Measurements from ENCODE around the gene CERS6.

The CERS6 gene

DNA sequence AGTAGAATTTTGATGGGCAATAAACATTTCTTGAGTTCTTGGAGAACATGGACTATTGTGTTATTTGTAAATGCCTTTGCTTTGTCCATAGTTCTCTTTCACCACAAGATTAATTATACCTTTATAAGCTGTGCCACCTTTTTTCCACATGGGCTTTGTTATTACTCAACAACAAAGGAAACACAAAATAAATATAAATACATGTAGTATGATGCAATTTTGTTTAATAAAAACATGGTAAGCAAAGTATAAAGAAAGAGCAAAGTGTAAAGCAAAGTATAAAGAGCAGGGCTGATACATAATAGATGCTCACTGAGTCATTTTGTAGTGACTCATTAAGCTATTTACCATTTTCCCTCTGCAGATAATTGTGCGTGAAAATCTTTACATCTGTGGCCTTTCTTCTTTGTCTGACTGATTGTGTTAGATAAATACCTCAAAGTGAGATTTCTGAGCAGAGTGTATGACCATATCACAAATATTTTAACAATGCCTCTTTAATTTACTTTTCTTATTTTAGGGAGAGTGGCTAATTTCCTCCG is 80.9 kb downstream of the CERS6 start:
- DNase-seq = no peak

DNA sequence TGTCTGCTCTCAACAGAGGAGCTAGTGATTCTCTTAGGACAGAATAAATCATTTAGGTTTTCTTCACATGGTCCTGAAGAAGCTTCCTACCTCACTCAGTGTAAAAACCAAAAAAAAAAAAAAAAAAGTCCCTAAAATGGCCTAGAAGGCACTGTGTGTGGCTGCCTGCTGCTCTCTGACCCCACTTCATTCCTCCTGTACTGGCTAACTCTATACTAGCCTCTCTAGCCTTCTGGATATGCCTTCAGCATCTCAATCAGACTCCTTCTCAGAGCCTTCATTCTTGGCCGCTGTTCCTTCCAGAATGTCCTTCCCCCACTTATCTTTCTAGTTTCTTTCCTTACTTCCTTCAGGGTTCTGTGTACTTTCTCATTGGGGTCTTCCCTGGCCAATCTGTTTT is 82.1 kb downstream of the CERS6 start:
- DNase-seq = no peak

DNA sequence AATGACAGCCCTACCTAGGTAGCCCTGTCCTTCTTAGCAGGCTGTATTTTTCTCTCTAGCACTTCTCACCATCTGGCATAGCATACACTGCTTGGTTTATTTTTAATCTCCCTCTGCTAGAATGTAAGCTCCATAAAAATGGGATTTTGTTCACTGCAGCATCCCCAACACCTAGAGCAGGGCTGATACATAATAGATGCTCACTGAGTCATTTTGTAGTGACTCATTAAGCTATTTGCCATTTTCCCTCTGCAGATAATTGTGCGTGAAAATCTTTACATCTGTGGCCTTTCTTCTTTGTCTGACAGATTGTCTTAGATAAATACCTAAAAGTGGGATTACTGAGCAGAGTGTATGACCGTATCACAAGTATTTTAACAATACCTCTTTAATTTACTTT is 82.5 kb downstream of the CERS6 start:
- DNase-seq = no peak

DNA sequence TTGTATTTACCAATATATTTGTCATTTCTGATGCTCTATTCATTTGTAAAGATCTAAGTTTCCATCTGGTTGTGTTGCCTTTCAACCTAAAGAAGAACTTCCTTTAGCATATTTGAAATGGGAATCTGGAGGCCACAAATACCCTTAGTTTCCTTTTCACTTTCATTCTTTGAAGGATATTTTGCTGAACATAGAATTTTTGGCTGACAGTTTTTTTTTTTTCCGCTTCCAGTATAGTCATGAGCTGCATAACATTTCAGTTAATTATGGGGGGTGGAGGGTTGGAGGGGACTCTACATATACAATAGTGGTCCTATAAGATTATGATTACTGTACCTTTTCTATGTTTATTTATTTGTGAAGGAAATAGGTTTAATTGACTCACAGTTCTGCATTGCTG is 83.9 kb downstream of the CERS6 start:
- DNase-seq = no peak

DNA sequence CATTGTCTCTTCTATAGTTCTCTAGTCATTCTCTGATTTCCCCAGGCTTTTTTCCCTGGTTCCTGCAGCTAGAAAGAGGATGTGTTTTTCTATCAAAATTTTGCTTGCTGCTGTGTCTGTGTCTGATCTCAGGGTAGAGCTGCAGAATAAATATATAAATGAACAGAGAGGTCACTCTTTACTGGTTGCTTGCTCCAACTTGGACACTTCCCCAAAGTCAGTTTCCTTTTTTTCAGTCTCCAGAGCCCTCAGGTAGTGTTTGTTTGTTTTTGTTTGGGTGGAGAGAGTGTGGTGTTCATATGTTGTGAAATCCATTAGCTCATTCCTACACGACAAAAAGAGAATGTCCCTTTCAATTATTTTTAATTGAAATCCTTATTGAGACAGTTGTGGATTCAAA is 85.8 kb downstream of the CERS6 start:
- no peak for DNase-seq

DNA sequence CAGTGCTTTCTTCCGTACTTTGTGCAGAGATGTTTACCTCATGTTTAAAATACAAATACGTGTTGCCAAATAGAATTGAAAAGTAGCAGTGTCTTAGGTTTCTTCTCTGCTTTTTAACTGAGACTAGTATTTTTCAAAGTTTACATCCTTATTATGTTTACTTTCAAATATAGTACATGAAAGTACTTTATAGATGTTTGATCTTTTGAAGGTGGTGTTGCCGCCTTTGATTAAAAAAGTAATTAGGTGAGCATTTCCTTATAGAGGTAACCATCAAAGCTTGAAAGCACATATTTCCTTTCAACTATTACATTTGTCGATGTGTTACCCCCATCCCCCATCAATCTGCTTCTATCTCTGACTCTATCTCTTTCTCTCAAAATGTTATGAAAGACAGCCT is 87.0 kb downstream of the CERS6 start:
- no peak for DNase-seq

DNA sequence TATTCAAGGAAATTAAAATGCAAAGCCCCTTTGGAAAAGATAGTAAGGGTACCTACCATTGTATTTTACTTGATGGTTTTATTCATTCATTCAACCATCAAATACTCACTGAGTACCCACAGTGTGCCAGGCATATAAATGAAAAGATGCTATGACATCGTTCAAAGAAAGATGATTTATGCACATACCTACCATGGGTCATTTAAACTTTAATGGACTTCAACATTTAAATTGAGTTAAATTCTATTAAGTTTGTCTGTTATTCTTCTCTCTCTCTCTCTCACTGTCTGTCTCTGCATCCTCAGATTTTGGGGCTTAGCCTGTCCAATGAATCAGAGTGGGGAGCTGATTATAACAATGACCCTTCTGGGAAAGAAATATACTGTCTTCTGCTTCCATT is 87.9 kb downstream of the CERS6 start:
- no peak for DNase-seq

DNA sequence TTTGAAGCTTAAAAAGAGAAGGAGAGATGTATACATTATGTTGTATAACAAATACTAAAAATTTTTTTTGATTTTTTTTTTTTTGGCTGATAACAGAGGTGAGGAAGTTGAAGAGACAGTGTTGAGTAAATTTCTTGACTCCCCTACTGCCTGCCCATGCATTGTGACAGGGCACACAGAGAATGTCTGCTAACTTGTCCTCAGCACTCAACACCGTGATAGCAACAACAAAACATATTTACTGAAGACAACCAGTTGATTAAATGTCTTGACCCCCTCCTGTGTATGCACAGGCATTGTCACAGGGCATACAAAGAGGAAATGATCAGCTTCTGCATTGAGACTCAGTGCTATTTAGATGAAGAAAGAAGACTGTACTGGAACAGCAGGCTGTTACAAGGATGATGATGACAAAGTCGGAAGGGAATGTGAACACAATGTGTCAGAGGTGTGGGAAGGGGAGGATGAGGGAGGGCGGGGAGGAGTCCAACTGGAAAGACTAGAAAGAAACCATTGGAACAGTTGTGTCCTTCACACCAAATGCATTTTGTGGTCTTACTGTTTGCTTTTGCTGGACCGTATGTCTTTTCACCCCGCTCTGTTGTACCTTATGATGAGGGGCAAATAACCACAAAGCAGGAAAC is 89.5 kb downstream of the CERS6 start:
- DNase-seq = no peak

DNA sequence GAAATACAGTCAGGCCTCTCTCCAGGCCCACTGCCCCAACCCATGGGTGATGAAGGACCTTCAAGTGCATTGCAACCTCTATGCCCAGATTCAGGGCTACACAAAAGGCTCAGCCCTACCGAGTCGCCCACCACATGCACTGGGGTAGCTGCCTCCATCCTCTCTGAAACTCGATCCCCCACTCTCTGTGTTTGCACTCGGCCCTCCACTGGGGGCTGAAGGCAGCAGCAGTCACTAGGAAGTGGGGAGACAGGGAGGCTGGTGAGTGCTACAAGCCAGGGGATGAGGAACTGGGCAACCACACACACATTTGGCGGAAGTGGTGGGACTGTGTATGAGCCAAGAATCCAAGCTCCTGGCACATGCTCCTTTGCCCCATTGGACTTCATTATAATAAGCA is 94.6 kb downstream of the CERS6 start:
- DNase-seq = no peak

DNA sequence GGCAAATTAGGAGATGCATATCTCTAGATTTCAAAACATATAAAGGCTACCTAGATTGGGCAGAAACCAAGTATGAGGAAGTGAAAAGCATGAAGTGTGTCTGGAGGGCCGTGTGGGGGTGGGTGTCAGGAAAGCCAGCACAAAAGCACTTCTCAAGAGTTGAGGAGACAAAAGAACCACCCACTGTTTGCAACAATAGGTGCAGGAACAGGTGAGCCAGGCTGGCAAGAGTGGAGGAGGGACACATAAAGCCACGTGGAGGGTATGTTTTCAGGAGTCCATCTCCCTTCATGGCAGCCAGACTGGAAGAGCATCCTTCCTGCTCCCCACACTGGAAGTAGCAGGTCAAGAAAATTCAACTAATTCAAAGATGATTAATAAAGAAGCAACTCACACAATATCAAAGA is 96.4 kb downstream of the CERS6 start:
- no peak for DNase-seq

DNA sequence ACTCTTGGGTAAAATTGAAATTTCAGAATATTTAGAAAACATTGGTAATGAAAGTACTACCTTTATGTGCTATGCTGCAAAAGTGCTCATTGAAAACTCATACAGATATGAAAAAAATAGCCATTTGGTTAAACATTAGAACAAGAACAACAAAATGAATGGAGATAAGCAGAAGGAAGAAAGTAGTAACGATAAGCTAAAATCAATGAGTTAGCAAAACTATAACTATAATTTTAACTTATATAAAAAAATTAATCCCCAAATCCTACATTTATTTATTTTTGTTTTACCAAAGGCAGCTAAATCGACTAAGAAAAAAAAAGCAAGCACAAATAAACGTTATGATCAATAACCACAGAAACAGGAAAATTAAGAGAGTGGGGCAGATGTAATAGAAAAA is 99.2 kb downstream of the CERS6 start:
- DNase-seq = no peak

DNA sequence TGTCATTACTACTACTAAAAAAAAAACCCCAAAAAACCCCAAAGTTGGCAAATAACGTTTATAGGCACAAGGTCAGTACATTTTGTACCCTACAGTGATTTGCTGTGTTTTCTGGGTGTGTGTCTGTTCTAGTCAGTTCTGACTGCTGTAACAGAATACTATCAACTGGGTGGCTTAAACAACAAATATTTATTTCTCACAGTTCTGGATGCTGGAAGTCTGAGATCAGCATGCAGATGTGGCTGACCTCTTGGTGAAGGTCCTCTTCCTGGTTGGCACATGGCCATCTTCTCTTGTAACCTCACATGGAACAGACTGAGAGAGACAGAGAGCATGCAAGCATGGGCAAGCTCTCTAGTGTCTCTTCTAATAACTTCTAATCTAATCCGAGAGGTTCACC is 103.1 kb downstream of the CERS6 start:
- no peak for DNase-seq

DNA sequence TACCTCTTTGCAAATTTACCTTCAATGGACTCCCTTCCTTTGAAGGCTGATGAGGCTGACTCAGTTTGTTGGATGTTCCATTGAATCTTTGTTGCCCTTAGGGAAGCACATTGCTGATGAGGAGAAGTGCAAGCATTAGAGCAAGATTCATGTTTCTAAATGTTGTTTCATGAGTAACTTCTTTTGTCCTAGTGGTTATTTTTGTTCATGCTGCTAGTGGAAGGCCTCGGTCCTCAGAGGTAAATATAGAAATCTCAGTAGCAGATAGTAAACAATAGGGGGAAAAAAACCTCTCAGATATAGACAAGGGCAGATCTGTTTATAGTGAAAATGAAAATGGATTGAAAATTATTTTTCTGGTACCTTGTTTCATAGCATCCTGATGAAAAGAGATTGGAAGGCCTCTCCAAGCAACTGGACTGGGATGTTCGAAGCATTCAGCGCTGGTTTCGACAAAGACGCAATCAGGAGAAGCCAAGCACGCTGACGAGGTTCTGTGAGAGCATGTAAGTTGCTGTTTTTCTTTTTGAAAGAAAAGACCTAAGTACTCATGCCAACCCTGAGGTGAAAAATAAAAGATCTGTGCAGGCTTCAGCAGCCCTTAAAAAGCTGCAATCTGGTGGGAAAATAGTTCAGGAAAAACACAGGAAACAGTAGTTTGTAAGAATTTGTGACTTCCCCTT is 104.9 kb downstream of the CERS6 start:
- DNase-seq = no peak

DNA sequence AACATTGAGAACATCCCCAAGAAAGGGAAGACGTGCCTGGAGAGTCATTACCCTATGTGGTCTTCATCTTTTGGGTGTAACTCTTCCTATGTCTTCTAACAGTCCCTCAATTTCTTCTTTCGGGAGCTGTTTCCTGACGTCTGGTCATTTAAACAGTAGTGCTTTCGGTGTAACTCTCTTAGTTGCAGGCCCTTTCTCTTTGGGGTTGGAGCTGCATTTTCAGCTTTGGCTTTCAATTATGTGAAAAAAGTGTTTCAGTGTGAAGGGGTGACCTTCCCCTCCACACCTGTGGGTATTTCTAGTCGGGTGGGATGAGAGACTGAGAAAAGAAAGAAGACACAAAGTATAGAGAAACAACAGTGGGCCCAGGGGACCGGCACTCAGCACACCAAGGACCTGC is 105.9 kb downstream of the CERS6 start:
- no peak for DNase-seq

DNA sequence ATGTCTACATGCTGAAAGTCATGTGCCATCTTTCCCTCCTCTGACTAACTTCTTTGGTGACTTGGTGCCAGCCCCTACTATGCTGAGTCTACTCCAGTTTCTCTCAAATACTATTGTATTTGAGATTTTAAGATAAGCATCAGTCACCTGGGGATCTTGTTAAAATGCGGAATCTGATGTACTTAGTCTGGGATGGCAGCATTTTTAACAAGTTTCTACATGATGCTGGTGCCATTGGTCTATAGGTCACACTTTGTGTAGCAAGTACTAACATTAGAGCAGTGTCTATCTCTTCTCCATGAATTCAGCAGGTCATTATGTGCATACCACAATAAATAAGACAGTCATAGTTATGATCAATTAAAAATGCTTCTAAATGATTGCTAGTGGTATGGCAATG is 106.9 kb downstream of the CERS6 start:
- no peak for DNase-seq

DNA sequence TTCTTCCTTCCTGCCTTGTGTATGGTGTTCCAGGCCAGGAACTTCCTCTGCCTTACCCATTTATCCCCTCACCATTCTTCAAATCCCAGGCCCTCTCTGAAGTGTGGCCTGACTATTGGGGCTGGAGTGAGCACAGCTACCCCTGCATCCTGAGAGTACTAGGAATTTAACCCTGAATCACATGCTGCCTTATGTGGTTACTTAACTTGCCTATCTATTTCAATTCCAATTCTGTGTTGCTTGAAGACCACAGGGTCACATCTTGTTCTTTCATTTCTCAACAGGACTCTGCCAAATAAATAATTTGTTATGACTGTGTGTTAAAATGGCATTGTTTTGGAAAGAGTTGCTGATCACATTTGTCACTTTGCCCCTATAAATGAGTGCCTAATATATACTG is 108.6 kb downstream of the CERS6 start:
- DNase-seq = no peak

DNA sequence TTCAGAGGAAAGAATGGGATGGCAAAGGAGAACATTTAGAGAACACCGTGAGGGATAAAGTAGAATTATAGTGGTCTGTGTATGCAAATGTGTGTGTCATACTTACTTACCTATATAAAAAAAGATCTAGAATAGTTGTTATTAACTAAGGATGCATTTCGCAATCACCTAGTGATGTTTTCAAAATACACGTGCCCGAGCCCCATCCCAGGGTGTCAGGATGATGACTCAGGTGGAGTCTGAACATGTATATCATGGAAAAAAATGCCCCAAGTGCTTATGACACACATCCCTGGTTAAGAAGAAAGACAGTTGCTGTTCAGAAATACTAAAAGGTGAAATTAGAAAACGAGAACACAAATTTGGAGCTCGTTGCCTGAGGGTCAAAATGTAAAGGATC is 109.0 kb downstream of the CERS6 start:
- DNase-seq = no peak

DNA sequence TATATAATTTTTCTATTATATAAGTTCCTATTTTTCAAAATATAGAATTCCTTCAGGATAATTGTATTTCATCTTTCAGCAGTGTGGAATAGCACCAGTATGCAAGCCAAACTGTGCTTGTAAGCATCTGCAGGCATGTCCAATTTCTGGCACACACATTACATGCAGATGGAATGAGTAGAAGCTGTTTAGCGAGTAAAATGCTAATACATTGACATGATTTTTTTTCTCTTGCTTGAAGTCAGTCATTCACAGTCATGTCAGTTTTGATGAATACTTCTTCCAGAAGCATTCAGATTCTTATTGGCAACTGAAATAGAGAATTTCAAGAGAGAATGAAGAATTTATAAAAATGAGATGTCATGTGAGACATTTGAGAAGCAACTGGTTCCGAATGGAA is 109.4 kb downstream of the CERS6 start:
- no peak for DNase-seq

DNA sequence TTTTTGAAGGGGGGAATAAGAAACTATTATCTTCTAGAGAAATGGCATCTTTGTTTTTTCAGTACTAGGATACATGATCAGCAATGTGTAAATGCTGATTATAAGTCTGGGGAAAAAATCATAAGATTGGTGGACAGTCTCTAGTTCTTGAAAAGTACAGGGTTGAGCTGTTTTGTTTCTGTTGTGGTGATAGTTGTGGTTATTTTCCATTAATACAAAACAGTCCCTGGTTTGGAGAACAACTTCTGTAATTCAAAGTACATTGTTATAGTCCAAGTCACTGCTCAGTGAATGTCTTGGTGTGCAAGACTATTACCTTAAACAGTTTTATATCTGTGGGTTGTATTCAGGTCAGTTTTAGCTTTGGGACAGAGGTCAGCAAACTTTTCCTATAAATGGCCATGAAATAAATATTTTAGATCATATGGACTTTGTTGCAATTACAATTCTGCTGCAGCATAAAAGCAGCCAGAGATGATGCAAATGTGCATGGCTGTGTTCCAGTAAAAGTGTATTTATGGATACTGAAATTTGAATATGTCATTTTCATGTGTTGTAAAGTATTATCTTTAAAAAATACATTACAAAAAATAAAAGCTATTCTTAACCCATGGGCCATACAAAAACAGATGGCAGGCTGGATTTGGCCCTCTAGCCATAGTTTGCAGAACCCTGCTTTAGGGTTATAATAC is 111.0 kb downstream of the CERS6 start:
- DNase-seq = no peak

DNA sequence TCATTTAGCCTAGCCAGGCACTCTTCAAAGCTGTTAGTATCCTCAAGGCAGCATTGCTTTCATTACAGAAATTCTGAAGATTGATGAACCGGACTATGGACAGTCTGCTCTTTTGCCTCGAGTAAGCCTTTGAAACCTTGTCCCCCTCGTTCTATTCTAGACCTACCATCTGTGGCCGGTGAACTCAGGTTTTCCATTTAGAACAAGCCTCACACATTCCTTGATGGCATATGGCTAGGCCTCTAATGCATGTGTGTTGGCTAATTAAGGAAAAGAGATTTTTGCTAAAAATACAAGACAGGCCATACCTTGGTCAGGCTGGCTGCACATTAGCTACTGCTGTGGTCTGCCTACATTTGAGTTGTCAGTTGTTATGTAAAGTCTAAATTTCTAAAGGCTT is 111.8 kb downstream of the CERS6 start:
- DNase-seq = no peak

DNA sequence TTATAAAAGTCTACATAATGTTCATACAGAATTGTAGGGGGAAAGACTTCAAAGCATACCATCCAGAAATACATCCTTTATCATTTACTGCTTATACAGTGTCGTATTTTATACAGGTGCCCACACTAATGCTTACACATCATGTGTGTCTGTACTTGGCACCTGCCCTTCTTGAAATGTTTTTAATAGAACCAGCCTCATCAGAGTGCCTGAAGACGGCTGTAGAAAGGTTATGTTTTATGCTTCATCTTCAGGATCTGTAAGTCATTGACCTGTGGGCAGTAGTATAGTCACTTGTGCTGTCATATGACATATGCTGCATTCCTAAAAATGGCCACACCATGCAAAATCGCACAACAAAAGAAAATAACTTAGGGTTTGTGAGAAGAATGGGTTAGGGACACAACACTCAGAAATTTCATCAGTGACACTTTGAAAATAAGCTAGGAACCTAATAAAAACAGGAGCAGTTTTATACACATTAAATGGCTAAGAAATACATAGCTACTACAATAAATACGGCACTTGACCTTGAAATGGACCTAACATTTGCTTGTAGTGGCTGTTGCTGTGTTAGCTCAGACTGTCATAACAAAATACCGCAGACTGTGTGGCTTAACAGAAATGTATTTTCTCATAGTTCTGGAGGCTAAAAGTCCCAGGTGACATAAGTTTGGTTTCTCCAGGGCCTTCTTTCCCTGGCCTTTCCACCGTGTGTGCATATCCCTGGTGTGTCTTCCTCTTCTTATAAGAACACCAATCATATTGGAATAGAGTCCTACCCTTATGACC is 112.6 kb downstream of the CERS6 start:
- no peak for DNase-seq

DNA sequence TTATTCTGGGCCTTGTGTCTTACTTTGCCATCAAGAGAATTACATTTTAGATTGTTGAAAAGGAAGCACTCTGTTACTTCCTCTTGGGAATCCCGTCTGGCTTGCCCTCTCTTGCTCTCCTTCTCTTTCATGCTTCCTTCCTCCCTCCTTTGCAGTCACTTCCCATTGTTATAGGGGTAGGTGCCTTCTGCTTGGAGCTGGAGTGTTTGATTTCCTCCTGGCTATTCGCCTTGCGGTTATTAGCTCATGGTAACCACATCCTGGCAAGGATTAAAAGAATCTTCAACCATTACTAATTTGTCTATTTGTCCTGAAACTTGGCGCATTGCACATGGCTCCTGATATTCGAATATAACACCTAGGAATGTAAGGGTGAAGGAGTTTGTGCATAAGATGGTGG is 115.0 kb downstream of the CERS6 start:
- DNase-seq = no peak

DNA sequence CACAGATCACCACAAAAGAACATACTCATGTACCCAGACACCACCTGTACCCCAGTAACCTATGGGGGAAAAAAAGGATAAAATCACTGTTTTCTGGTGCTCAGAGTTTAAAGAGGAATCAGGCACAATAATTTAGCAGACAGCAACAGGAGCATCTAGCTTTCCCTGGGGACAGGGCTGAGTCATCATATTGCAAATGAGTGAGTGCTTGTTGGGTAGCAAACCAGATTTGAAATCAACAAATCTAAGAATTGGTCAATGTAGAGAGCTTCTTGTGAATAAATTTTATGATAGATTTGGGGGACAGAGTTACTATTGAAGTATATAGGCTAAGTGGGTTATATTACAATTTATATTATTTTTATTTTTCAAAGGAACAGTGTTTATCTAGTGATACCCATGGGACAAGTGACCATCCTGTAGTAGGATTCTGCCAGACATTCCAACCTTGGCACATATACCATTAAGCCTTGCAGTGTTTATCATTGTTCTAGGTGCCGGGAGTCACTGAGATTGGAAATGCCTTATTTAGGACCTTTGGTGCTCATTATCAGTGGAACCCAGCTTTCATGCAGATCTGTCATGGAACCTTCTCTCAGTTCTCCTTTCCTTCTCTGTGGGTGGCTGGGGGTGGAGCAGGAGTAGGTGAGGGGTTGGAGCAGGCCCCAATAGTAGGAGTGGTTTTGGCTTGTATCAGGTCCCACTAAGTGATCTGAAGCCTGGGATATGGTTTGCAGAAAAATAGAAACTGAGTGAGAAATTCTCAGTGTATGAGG is 117.2 kb downstream of the CERS6 start:
- no peak for DNase-seq
